ENCODE data around the gene BAIAP2L1. TPM values are rescaled to one million over a fixed set of nuclear protein-coding genes. Genes with fewer than 3 reads are reported as not detected.
A peak's percentile ranks its signal among the peaks of the same experiment; 100 is the strongest.

Gene BAIAP2L1
- total and polyA plus RNA-seq, 9 of the 15 experiments (the other 6 are each of a cell fraction or from before 2014, with no cell fraction given): 4.2 to 29.8 (median 15.5) TPM

- Histone ChIP-seq H3K9me3 (replicated peaks; ENCODE audit: control insufficient read depth, insufficient read depth, low read depth, low read length) (no peaks in the 10 kb centered on the region), H3K4me1 (replicated peaks in 1 of 2; ENCODE audit: control insufficient read depth in 2 of 2, insufficient read depth in 2 of 2, low read length in 2 of 2) (no peaks in the 10 kb centered on the region; a peak in 2 of 5 replicates), H3K4me3 (no peak overlapping the region), H2AFZ (ENCODE audit: low read depth, low read length) (no peak overlapping the region), H3K4me2 (ENCODE audit: insufficient read depth, low read length) (no peak overlapping the region; the same call in 1 of the 2 replicates), H3K9ac (ENCODE audit: insufficient read depth in 1 of 2, low read depth in 2 of 2, low read length in 2 of 2) (no peak overlapping the region), H3K79me2 (ENCODE audit: control insufficient read depth, insufficient read depth, low read length) (no peaks in the 10 kb centered on the region), H4K20me1 (replicated peaks; ENCODE audit: control insufficient read depth, insufficient read depth, low read length) (no peaks in the 10 kb centered on the region), H3K9me1 (ENCODE audit: control insufficient read depth, insufficient read depth, low read length) (no peaks in the 10 kb centered on the region), H3K36me3 (ENCODE audit: control insufficient read depth, insufficient read depth, low read length) (no peaks in the 10 kb centered on the region), H3K27ac (ENCODE audit: extremely low read depth, low read depth, low read length) (0 out of 3 replicates have a peak overlapping the region, but pooled peaks have one; percentile 20), H3K27me3 (ENCODE audit: control insufficient read depth in 2 of 2, insufficient read depth in 2 of 2, low read length in 2 of 2) (peaks cover 0 to 10% of the 10 kb centered on the region in 2 experiments; a peak in 1 of 5 replicates)
- POLR2A ChIA-PET: interaction anchor here (1.1 to 2.1 kb wide), 3 partner anchors 9 to 12 kb away, joined by 4 to 7 read pairs (median 5); no protein-coding TSS in a partner anchor
- 38% methylated on average over 14 of the region's 14 CpGs for WGBS (ENCODE audit: insufficient coverage, low coverage, missing lambda C conversion rate)
- TF ChIP-seq SPI1 (IDR thresholded peaks at IDR 0.05; ENCODE audit: borderline replicate concordance, low read depth, low read length) (peak; percentile 42; the same call in 1 of the 2 replicates), NR0B1 (IDR thresholded peaks at IDR 0.05; ENCODE audit: partially characterized antibody) (no peak), TCF3 (CRISPR knock-in tag; IDR thresholded peaks at IDR 0.05) (0 out of 2 replicates have a peak, but pooled peaks have one; percentile 1)
- BruUV-seq (replicated peaks): no TSS peak
- in situ Hi-C loops (cut with MboI) (no loop called here), intact Hi-C loops (cut with micrococcal nuclease) (no loop called here)
- DNase-seq (ENCODE audit: extremely low read depth in 1 of 4, low spot score in 3 of 4) (peak in 1 of 4 experiments; percentile 6), ATAC-seq (peak; percentile 56), FAIRE-seq (no peak)
- CTCF ChIA-PET (ENCODE audit: low intra/inter-chr PET ratio): no interaction called here
Observed at GRCh38 chr7:98329100-98329790, 71.6 kb downstream of the BAIAP2L1 start.
